Measurements from ENCODE around the gene DEGS2. TPM values are rescaled to one million over a fixed set of nuclear protein-coding genes. Genes with fewer than 3 reads are reported as not detected.

Gene DEGS2
- total and polyA plus RNA-seq, 2 experiments from 2014 or later = 0.63 to 2.2 TPM

DNA sequence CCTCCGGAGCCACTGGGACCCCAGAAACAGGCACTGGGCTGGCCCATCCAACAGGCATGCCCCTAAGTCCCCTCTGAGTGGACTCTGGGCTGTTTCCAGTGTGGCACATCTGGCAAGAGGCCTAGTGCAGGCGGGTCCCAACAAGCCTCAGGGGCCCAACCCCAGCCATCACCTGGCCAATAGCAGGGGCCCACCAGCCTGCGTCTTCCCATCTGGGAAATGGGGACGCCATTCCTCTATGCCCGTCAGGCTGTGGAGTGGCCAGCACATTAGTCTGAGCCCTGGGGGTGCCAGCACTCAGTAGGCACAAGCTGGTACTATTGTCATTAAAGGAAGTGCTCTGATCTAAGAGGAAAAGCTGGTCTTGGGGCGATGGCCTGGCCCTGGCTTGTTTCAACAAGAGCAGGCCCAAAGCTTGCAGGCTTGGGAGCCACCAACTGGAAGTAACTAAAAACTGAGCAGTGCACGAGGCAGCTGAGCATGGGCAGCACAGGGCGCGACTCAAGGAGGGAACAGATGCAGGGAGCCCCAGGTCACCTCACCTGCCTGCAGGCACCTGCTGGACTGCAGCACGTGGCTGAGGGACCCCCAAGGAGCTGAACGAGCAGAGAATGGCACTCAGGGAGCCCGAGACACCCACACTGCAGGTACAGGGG lies 8.4 kb downstream of the DEGS2 start:
- Histone ChIP-seq H3K27me3 (ENCODE audit: insufficient read depth) (no peaks in the 10 kb centered on the region), H3K4me1 (ENCODE audit: insufficient read depth) (no peaks in the 10 kb centered on the region), H3K36me3 (ENCODE audit: insufficient read depth) (no peaks in the 10 kb centered on the region), H3F3A (replicated peaks; ENCODE audit: low read depth) (no peaks in the 10 kb centered on the region), H4K20me1 (replicated peaks; ENCODE audit: insufficient read depth) (no peaks in the 10 kb centered on the region; the same call in 1 of the 2 replicates), H2AFZ (no peak overlapping the region), H3K9me2 (ENCODE audit: insufficient read depth) (no peaks in the 10 kb centered on the region), H3K79me2 (replicated peaks; ENCODE audit: insufficient read depth) (no peaks in the 10 kb centered on the region), H3K4me2 (no peak overlapping the region), H3K4me3 (no peak overlapping the region), H3K27ac (ENCODE audit: low read depth) (no peak overlapping the region)
- Mint-ChIP-seq H3K4me3 (no peak overlapping the region), H3K27me3 (ENCODE audit: insufficient read depth, low read depth, poor library complexity) (peaks cover 26% of the 10 kb centered on the region), H3K9me3 (peaks cover 4% of the 10 kb centered on the region; the same call in 2 of the 3 replicates), H3K4me1 (peaks cover 13% of the 10 kb centered on the region), H3K36me3 (ENCODE audit: low read depth) (no peaks in the 10 kb centered on the region; the same call in 2 of the 3 replicates), H3K27ac (no peak overlapping the region)
- ATAC-seq (no peak), DNase-seq (ENCODE audit: low spot score) (no peak)
- TF ChIP-seq EZH2 (IDR thresholded peaks at IDR 0.05; ENCODE audit: low read depth, unreplicated experiment) = no peak
- no peak for TF ChIP-seq ZNF114 (CRISPR knock-in tag; IDR thresholded peaks at IDR 0.05)
- TF ChIP-seq CREB1 (CRISPR knock-in tag; IDR thresholded peaks at IDR 0.05; ENCODE audit: low read depth) = no peak
- no peak for TF ChIP-seq STAT1 (IDR thresholded peaks at IDR 0.05; ENCODE audit: unreplicated experiment)
- no peak for TF ChIP-seq JUNB (IDR thresholded peaks at IDR 0.05; ENCODE audit: unreplicated experiment)
- TF ChIP-seq POLR2AphosphoS5 (IDR thresholded peaks at IDR 0.05; ENCODE audit: low read depth) = no peak
- TF ChIP-seq EZH2phosphoT487 (IDR thresholded peaks at IDR 0.05; ENCODE audit: unreplicated experiment) = no peak
- no peak for TF ChIP-seq CTCF (conservative IDR thresholded peaks at IDR 0.05; ENCODE audit: low read depth in 2 of 2)
- no peak for TF ChIP-seq REST (IDR thresholded peaks at IDR 0.05; ENCODE audit: unreplicated experiment)
- no peak for TF ChIP-seq NANOG (IDR thresholded peaks at IDR 0.05; ENCODE audit: borderline replicate concordance)
- TF ChIP-seq, protein P1, sequence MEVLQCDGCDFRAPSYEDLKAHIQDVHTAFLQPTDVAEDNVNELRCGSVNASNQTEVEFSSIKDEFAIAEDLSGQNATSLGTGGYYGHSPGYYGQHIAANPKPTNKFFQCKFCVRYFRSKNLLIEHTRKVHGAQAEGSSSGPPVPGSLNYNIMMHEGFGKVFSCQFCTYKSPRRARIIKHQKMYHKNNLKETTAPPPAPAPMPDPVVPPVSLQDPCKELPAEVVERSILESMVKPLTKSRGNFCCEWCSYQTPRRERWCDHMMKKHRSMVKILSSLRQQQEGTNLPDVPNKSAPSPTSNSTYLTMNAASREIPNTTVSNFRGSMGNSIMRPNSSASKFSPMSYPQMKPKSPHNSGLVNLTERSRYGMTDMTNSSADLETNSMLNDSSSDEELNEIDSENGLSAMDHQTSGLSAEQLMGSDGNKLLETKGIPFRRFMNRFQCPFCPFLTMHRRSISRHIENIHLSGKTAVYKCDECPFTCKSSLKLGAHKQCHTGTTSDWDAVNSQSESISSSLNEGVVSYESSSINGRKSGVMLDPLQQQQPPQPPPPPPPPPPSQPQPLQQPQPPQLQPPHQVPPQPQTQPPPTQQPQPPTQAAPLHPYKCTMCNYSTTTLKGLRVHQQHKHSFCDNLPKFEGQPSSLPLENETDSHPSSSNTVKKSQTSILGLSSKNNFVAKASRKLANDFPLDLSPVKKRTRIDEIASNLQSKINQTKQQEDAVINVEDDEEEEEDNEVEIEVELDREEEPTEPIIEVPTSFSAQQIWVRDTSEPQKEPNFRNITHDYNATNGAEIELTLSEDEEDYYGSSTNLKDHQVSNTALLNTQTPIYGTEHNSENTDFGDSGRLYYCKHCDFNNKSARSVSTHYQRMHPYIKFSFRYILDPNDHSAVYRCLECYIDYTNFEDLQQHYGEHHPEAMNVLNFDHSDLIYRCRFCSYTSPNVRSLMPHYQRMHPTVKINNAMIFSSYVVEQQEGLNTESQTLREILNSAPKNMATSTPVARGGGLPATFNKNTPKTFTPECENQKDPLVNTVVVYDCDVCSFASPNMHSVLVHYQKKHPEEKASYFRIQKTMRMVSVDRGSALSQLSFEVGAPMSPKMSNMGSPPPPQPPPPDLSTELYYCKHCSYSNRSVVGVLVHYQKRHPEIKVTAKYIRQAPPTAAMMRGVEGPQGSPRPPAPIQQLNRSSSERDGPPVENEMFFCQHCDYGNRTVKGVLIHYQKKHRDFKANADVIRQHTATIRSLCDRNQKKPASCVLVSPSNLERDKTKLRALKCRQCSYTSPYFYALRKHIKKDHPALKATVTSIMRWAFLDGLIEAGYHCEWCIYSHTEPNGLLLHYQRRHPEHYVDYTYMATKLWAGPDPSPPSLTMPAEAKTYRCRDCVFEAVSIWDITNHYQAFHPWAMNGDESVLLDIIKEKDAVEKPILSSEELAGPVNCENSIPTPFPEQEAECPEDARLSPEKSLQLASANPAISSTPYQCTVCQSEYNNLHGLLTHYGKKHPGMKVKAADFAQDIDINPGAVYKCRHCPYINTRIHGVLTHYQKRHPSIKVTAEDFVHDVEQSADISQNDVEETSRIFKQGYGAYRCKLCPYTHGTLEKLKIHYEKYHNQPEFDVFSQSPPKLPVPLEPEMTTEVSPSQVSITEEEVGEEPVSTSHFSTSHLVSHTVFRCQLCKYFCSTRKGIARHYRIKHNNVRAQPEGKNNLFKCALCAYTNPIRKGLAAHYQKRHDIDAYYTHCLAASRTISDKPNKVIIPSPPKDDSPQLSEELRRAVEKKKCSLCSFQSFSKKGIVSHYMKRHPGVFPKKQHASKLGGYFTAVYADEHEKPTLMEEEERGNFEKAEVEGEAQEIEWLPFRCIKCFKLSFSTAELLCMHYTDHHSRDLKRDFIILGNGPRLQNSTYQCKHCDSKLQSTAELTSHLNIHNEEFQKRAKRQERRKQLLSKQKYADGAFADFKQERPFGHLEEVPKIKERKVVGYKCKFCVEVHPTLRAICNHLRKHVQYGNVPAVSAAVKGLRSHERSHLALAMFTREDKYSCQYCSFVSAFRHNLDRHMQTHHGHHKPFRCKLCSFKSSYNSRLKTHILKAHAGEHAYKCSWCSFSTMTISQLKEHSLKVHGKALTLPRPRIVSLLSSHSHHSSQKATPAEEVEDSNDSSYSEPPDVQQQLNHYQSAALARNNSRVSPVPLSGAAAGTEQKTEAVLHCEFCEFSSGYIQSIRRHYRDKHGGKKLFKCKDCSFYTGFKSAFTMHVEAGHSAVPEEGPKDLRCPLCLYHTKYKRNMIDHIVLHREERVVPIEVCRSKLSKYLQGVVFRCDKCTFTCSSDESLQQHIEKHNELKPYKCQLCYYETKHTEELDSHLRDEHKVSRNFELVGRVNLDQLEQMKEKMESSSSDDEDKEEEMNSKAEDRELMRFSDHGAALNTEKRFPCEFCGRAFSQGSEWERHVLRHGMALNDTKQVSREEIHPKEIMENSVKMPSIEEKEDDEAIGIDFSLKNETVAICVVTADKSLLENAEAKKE (CRISPR knock-in tag; IDR thresholded peaks at IDR 0.05) = no peak
- no peak for TF ChIP-seq ETS1 (IDR thresholded peaks at IDR 0.05)
- no peak for TF ChIP-seq ZNF331 (CRISPR knock-in tag; IDR thresholded peaks at IDR 0.05; ENCODE audit: low read depth)
